Spleen (tissue), 7 donors: ENCODE data around the gene C21orf58.

ENCODE experiments used
- CTCF ChIP-seq, 11 experiments: fragments of 200-600 bp in 7 of 11; fragments of 450-650 bp in 4 of 11; sonication (generic) in 4 of 11; IDR thresholded peaks in 8 of 11; conservative IDR thresholded peaks in 3 of 11; 1 replicate in 7 of 11; 2 replicates in 4 of 11; pipeline versions ENCODE4 v1.4.0 to v1.8.0; 2016 to 2021; ENCODE audit warnings: antibody characterized with exemption in 11 of 11, inconsistent platforms in 4 of 11, mild to moderate bottlenecking in 1 of 11
- POLR2A ChIP-seq, 3 donors: fragments of 450-650 bp; IDR thresholded peaks; one replicate each; pipeline ENCODE4 v1.5.1; 2017; ENCODE audit warnings: antibody characterized with exemption in 3 of 3, mild to moderate bottlenecking in 1 of 3
- POLR2AphosphoS5 ChIP-seq, 3 donors: sonication (generic); formaldehyde crosslinking; IDR thresholded peaks; one replicate each; pipeline ENCODE4 v1.5.1; 2017; ENCODE audit warnings: antibody characterized with exemption in 3 of 3
- donor health status: DM: no; HTN: no; CAD: no; lungs with moderate emphysema.
- donor health status: DM: no; HTN: no; CAD: no.
- donor health status: DM: no; HTN: no; CAD: no.

DNA sequence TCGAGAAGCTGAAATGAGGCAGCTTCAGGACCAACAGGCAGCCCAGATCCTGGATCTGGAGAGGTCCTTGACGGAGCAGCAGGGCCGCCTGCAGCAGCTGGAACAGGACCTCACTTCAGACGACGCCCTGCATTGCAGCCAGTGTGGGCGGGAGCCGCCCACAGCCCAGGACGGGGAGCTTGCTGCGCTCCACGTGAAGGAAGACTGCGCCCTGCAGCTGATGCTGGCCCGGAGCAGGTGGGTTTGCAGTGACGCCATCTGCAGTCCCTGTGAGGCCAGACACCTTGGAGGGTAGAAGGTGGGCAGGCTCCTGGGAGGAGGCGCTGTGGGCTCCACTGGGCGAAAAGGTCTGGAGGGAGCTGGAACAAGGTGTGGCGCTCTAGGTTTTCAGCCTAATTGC lies 40.0 kb upstream of the C21orf58 start:
- TF ChIP-seq POLR2A (IDR thresholded peaks at IDR 0.05) (no peak), CTCF (IDR thresholded peaks at IDR 0.05 in 8 of 11, conservative IDR thresholded peaks at IDR 0.05 in 3 of 11) (no peak), POLR2AphosphoS5 (IDR thresholded peaks at IDR 0.05) (peak in 1 of 3 donors; percentile 18)
